ENCODE measurements around the gene RBM15.
A peak's percentile ranks its signal among the peaks of the same experiment; 100 is the strongest.

DNA sequence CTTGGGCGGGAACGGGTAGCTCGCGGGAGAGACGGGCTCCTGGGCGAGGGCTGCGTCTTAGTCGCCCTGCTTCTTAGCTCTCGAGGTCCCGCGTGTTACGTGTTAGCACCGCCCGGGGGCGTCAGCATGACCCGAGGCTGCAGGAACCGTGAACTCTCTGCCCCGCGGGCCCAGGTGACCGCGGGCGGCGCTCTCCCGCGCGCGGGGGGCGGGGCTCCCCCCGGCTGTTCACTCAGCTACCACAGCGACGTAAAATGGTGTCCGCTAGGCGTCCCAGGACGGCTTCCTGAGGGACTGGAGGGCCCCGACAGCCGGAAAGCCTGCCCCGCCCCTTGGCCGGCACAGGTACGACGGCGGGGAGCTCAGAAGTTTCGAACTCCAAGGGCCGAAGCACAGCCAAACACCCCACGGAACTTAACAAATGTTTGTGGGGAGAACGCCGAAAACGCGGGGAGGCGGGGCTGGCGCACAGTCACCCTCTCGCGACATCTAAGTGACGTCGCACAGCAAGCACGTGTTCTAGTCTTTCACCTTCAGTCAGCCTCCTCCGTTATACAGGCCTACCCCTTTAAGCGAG lies 780 bp upstream of the RBM15 start:
- TF ChIP-seq CTCF (tag by site-specific recombination; IDR thresholded peaks at IDR 0.05): peak; percentile 99
- TF ChIP-seq YY1 (tag by site-specific recombination; IDR thresholded peaks at IDR 0.05): peak; percentile 78
- TF ChIP-seq KLF10 (tag by site-specific recombination; IDR thresholded peaks at IDR 0.05): peak; percentile 85
- TF ChIP-seq SP3 (tag by site-specific recombination; IDR thresholded peaks at IDR 0.05): peak; percentile 73
- TF ChIP-seq ZNF311 (tag by site-specific recombination; IDR thresholded peaks at IDR 0.05; ENCODE audit: borderline replicate concordance): no peak
- TF ChIP-seq ZNF785 (tag by site-specific recombination; IDR thresholded peaks at IDR 0.05): 0 out of 2 replicates have a peak, but pooled peaks have one; percentile 81
- peak; percentile 24; the same call in 1 of the 2 replicates for TF ChIP-seq REST (tag by site-specific recombination; IDR thresholded peaks at IDR 0.05)
- no peak for TF ChIP-seq GFI1B (tag by site-specific recombination; IDR thresholded peaks at IDR 0.05)
- no peak for TF ChIP-seq ZNF280C (tag by site-specific recombination; IDR thresholded peaks at IDR 0.05)
- no peak for TF ChIP-seq ZNF10 (tag by site-specific recombination; IDR thresholded peaks at IDR 0.05)
- TF ChIP-seq ZNF433 (tag by site-specific recombination; IDR thresholded peaks at IDR 0.05; ENCODE audit: low read depth): no peak
- no peak for TF ChIP-seq ZNF140 (tag by site-specific recombination; IDR thresholded peaks at IDR 0.05)
- no peak for TF ChIP-seq ZFP3 (tag by site-specific recombination; IDR thresholded peaks at IDR 0.05; ENCODE audit: low read depth)
- no peak for TF ChIP-seq ZNF19 (tag by site-specific recombination; IDR thresholded peaks at IDR 0.05; ENCODE audit: low read depth)

Measured in HEK293 (cell line).